Subcutaneous adipose tissue (tissue), 4 donors: ENCODE data around the gene ROBO1. TPM values are rescaled to one million over a fixed set of nuclear protein-coding genes. Genes with fewer than 3 reads are reported as not detected.

Experiments
- total RNA-seq, 4 donors: library from RNA; depleted of rRNA; stranded (reverse); fragments of >200 nt; gene quantifications; one replicate each; pipeline ENCODE4 v1.1.0, GENCODE V29; 2016
- TF ChIP-seq, protein P1 (sequence below): fragments of 450-650 bp; IDR thresholded peaks from one replicate; pipeline ENCODE4 v1.5.1; 2016; ENCODE audit warnings: low read depth, mild to moderate bottlenecking, control low read depth, antibody characterized with exemption, moderate library complexity

The ROBO1 gene
- total RNA-seq, 4 donors from 2014 or later, result 26.6 to 34.0 (median 30.8) TPM

- TF ChIP-seq, protein P1, sequence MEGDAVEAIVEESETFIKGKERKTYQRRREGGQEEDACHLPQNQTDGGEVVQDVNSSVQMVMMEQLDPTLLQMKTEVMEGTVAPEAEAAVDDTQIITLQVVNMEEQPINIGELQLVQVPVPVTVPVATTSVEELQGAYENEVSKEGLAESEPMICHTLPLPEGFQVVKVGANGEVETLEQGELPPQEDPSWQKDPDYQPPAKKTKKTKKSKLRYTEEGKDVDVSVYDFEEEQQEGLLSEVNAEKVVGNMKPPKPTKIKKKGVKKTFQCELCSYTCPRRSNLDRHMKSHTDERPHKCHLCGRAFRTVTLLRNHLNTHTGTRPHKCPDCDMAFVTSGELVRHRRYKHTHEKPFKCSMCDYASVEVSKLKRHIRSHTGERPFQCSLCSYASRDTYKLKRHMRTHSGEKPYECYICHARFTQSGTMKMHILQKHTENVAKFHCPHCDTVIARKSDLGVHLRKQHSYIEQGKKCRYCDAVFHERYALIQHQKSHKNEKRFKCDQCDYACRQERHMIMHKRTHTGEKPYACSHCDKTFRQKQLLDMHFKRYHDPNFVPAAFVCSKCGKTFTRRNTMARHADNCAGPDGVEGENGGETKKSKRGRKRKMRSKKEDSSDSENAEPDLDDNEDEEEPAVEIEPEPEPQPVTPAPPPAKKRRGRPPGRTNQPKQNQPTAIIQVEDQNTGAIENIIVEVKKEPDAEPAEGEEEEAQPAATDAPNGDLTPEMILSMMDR, result no peak
Observed at GRCh38 chr3:78963771-78964170, 804.0 kb downstream of the ROBO1 start.

DNA sequence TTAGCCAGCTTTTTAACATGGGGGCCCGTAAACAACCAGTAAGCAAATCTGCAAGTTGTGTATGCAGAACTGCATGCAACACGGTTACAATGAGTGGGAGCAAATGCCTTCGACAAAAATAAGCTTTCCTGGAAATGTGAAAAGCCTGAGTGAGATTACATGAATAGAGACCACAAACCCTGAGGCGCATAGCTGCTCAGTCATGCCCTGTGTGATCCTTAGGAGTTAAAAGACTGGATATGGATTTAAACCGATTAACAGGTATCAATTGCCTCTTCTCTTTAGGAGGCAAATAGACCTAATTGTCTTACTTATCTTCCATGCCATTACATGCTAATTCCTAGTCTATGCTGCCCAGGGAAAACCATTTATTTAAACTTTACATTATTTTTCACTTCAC, 810.3 kb downstream of the ROBO1 start:
- TF ChIP-seq, protein P1, result no peak

DNA sequence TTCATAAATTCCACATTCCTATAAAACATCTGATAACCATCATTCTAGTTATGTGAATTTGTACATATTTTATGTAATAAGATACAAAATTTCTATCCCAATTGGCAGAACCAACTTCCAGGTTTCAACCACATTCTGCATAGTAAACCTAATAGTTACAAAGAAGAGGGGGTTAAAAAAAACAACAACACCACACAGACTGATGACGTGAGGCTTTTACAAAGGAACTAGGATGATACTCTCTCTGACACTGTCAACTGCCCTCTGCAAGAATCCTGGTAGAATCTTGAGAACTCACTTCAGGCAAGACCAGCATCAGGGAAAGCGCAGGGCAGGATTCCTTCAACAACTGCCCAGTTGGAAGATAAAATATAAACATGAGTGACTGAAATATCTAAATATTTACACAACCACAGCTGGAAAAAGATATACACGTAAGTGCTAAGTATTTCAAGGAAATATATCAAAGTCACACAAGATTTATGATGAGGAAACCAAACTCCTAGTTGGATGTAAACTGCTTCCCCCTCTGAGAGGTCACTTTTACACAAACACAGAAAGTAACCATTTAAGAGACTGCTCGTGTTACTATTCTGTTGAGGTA, 816.4 kb downstream of the ROBO1 start:
- TF ChIP-seq, protein P1, result no peak

DNA sequence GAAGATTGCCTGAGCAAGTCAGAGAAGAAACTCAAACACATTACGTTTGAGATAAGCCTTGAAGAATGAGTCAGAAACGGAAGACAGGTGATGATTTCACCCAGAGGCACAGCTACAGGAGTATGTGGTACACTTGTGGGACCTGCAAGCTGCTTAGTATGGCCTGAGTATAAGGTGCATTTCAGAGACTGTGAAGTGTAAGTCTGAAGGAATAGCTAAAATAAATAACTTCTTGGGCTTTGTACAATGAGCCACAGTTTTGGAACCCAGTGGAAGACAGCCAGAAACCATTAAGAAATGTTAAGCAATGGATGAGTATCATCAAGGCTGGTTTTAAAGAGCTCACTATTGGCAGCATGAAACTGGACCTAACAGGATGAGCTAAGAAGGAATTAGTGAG, 826.2 kb downstream of the ROBO1 start:
- TF ChIP-seq, protein P1, result no peak

DNA sequence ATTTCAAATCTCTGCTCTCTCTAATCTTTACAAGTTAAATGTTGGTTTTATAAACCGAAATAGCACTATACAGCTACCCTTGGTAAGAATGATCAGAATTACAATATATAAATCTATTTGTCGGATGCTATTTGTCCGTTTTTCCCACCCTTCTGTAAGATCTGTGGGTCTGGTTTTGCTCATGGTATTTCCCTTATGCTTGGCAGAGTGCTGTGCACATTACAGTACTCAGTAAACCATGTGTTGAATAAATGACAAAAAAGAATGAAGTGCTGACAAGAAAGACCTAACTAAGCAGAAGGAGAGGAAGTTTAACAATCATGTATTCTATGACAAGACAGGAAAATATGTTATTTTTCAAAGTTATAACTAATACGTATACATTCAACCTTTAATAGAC, 827.2 kb downstream of the ROBO1 start:
- TF ChIP-seq, protein P1, result no peak

DNA sequence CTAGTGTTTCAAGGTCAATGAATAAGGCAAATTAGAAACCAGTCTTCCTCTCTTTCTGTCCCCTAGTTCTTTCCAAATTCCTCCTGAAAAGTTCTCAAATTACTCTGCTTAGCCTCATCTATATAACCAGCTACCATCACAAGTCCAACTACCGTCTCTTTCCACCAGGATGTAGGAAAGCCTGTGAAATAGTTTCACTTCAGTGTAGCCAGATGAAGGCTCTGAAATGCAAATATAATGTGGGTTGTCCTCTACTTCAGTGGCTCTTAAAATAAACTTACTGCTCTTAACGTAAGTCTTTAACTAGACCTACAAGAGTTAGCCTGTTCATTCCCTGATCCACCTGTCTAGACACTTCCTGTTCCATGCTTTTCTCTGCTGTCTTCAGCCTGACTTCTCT, 827.7 kb downstream of the ROBO1 start:
- TF ChIP-seq, protein P1, result no peak

DNA sequence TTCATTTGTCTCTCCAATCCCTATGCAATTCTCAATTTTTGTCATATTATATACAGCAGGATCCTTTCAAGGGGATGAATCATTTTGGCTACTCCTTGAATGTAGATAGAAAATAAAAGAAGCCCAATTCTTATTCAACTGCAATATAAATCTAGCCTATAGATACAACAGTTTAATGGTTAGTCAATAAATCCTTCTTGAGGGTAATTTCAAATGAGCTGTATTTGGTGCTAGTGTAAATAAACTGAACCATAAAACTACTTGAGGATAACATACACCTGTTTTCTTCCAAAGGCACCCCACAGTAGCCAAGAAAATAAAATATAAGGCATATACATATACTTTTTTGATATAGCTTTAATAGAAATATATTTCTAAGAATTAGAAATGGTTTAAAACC, 830.3 kb downstream of the ROBO1 start:
- TF ChIP-seq, protein P1, result no peak
